MM.1S (cell line): Measurements from ENCODE around the gene CERS2.

ENCODE experiments used
- DNase-seq: peaks from one replicate; pipeline ENCODE4 v3.0.0-alpha.2; 2015
- H2AFZ ChIP-seq: fragments of 300-600 bp; sonication (generic); 2 replicates; pipeline ENCODE4 v1.6.0; 2016; ENCODE audit warnings: antibody characterized with exemption, low read length
- H3F3A ChIP-seq: fragments of 300-600 bp; sonication (generic); 2 replicates; pipeline ENCODE4 v1.6.1; 2016; ENCODE audit warnings: mild to moderate bottlenecking, antibody characterized with exemption, low read length, moderate library complexity, mixed read lengths; ENCODE audit not compliant: insufficient read depth
- H3K27ac ChIP-seq: fragments of 300-600 bp; sonication (generic); 2 replicates; pipeline ENCODE4 v1.5.1; 2016; ENCODE audit warnings: mild to moderate bottlenecking, low read length
- H3K27me3 ChIP-seq: fragments of 300-600 bp; sonication (generic); replicated peaks from 2 replicates; pipeline ENCODE4 v1.6.0; 2016; ENCODE audit warnings: low read length; ENCODE audit not compliant: insufficient read depth
- H3K36me3 ChIP-seq: fragments of 300-600 bp; sonication (generic); replicated peaks from 2 replicates; pipeline ENCODE4 v1.6.1; 2016; ENCODE audit warnings: mild to moderate bottlenecking, low read length, mixed read lengths; ENCODE audit not compliant: insufficient read depth
- H3K4me1 ChIP-seq: fragments of 300-600 bp; sonication (generic); 2 replicates; pipeline ENCODE4 v1.6.1; 2016; ENCODE audit warnings: low read length, mixed read lengths
- H3K4me2 ChIP-seq: fragments of 300-600 bp; sonication (generic); 2 replicates; pipeline ENCODE4 v1.6.0; 2016; ENCODE audit warnings: low read depth, low read length
- H3K4me3 ChIP-seq: fragments of 300-600 bp; sonication (generic); 2 replicates; pipeline ENCODE4 v1.5.1; 2016; ENCODE audit warnings: low read length, mixed read lengths
- H3K79me2 ChIP-seq: fragments of 300-600 bp; sonication (generic); 2 replicates; pipeline ENCODE4 v1.6.1; 2016; ENCODE audit warnings: mixed run types, low read length, mixed read lengths
- H3K9ac ChIP-seq: fragments of 300-600 bp; sonication (generic); 2 replicates; pipeline ENCODE4 v1.6.1; 2016; ENCODE audit warnings: low read length, mixed read lengths
- H3K9me2 ChIP-seq: fragments of 300-600 bp; sonication (generic); replicated peaks from 2 replicates; pipeline ENCODE4 v1.6.1; 2016; ENCODE audit warnings: mild to moderate bottlenecking, low read length, mixed read lengths; ENCODE audit not compliant: insufficient read depth
- H3K9me3 ChIP-seq: fragments of 300-600 bp; sonication (generic); replicated peaks from 2 replicates; pipeline ENCODE4 v1.6.1; 2016; ENCODE audit warnings: mild to moderate bottlenecking, low read length, mixed read lengths; ENCODE audit not compliant: insufficient read depth
- H4K20me1 ChIP-seq: fragments of 300-600 bp; sonication (generic); 2 replicates; pipeline ENCODE4 v1.6.1; 2016; ENCODE audit warnings: mild to moderate bottlenecking, low read length, moderate library complexity, mixed read lengths; ENCODE audit not compliant: insufficient read depth
- CTCF ChIP-seq: fragments of 300-600 bp; sonication (generic); IDR thresholded peaks from 2 replicates; pipeline ENCODE4 v1.5.1; 2016; ENCODE audit warnings: antibody characterized with exemption, low read length, mixed read lengths
- EZH2 ChIP-seq: fragments of 300-600 bp; sonication (generic); optimal IDR thresholded peaks from 2 replicates; pipeline ENCODE3; 2017; ENCODE audit warnings: low read depth, mild to moderate bottlenecking, antibody characterized with exemption, low read length, mixed read lengths
- EZH2phosphoT487 ChIP-seq: fragments of 300-600 bp; sonication (generic); IDR thresholded peaks from 2 replicates; pipeline ENCODE4 v1.6.1; 2018; ENCODE audit warnings: antibody characterized with exemption, low read length

The CERS2 gene

GRCh38 chr1:151006327-151007052, 31.9 kb upstream of the CERS2 start, which contains the start of gene MINDY1:
Gene MINDY1 (minus strand): TSS chr1:151006902. CDS start chr1:151002617, 4,285 bp downstream.
- Histone ChIP-seq H3F3A (peaks cover 21% of the 10 kb centered on the region), H4K20me1 (no peaks in the 10 kb centered on the region), H3K9ac (peak within 1 kb of the TSS; percentile 75), H3K4me1 (peaks cover 23% of the 10 kb centered on the region), H3K79me2 (peaks cover 26% of the 10 kb centered on the region; the same call in 1 of the 2 replicates), H3K4me3 (peak within 1 kb of the TSS; percentile 82), H3K4me2 (peak within 1 kb of the TSS; percentile 85), H3K9me3 (no peaks in the 10 kb centered on the region), H3K9me2 (no peaks in the 10 kb centered on the region), H3K27me3 (no peaks in the 10 kb centered on the region), H3K27ac (peak within 1 kb of the TSS; percentile 79), H3K36me3 (no peaks in the 10 kb centered on the region), H2AFZ (peak within 1 kb of the TSS; percentile 83)
- peak; percentile 70 for TF ChIP-seq CTCF
- TF ChIP-seq EZH2 = no peak
- no peak for TF ChIP-seq EZH2phosphoT487
- DNase-seq = peak; percentile 79

GRCh38 chr1:151005729-151006319, 31.2 kb upstream of the CERS2 start:
- H4K20me1 ChIP-seq = no peaks in the 10 kb centered on the region
- peaks cover 23% of the 10 kb centered on the region for H3K4me1 ChIP-seq
- no peak for DNase-seq
- no peaks in the 10 kb centered on the region for H3K9me2 ChIP-seq
- peak overlapping the region; percentile 83 for H2AFZ ChIP-seq
- H3K27ac ChIP-seq = peak overlapping the region; percentile 79
- H3K9ac ChIP-seq = peak overlapping the region; percentile 75
- peaks cover 26% of the 10 kb centered on the region; the same call in 1 of the 2 replicates for H3K79me2 ChIP-seq
- H3K27me3 ChIP-seq = no peaks in the 10 kb centered on the region
- peak overlapping the region; percentile 69 for H3K4me3 ChIP-seq
- H3F3A ChIP-seq = peaks cover 21% of the 10 kb centered on the region
- H3K36me3 ChIP-seq = no peaks in the 10 kb centered on the region
- TF ChIP-seq EZH2phosphoT487 (no peak), CTCF (no peak), EZH2 (no peak)
- no peaks in the 10 kb centered on the region for H3K9me3 ChIP-seq
- H3K4me2 ChIP-seq = peak overlapping the region; percentile 85

- no peaks in the 10 kb centered on the region for H3K27me3 ChIP-seq
- no peak overlapping the region for H3K4me3 ChIP-seq
- no peak for TF ChIP-seq EZH2
- TF ChIP-seq CTCF = no peak
- no peak for TF ChIP-seq EZH2phosphoT487
- peaks cover 21% of the 10 kb centered on the region for H3F3A ChIP-seq
- no peaks in the 10 kb centered on the region for H4K20me1 ChIP-seq
- DNase-seq = no peak
- no peak overlapping the region for H3K4me2 ChIP-seq
- H3K79me2 ChIP-seq = peaks cover 10% of the 10 kb centered on the region; the same call in 1 of the 2 replicates
- H3K9ac ChIP-seq = no peak overlapping the region
- H3K9me3 ChIP-seq = no peaks in the 10 kb centered on the region
- H3K4me1 ChIP-seq = peaks cover 15% of the 10 kb centered on the region
- H2AFZ ChIP-seq = no peak overlapping the region
- H3K36me3 ChIP-seq = no peaks in the 10 kb centered on the region
- no peaks in the 10 kb centered on the region for H3K9me2 ChIP-seq
- H3K27ac ChIP-seq = no peak overlapping the region
Observed at GRCh38 chr1:151003180-151003579, 28.5 kb upstream of the CERS2 start.
